ENCODE data around the gene B4GALNT2.
A peak's percentile ranks its signal among the peaks of the same experiment; 100 is the strongest.

The B4GALNT2 gene

DNA sequence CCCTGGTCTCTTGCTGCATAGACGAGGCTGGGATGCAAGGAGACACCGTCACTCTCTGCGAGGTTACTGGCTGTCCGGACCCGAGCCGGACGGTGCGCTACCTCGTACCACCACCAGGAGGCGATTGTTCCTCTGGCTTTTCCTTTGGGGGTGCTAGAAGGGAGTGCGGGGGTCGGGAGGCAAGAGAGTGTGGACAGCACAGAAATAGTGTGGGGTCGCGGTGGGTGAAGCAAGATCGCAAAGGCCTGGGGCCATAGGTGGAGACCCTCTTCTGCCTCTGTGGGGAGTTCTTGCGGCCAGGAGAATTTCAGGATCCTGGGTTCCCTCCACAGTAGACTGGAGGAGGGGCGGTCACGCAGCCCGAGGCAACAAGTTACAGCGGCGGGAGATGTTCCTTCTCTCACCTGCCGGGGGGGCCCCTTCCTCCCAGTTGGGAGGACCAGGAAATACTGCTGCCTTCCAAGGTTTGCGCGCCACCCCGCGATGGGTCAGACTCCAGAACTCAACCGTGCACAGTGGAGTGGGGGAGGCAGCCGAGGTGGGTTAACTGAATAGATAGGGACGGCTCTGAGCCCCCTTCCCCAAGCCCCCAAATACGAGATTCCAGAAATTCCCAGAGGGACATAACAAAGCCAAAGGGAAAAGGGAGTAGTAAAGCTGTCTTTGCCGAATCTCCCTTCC, 91.1 kb downstream of the B4GALNT2 start:
- TF ChIP-seq, protein P1, sequence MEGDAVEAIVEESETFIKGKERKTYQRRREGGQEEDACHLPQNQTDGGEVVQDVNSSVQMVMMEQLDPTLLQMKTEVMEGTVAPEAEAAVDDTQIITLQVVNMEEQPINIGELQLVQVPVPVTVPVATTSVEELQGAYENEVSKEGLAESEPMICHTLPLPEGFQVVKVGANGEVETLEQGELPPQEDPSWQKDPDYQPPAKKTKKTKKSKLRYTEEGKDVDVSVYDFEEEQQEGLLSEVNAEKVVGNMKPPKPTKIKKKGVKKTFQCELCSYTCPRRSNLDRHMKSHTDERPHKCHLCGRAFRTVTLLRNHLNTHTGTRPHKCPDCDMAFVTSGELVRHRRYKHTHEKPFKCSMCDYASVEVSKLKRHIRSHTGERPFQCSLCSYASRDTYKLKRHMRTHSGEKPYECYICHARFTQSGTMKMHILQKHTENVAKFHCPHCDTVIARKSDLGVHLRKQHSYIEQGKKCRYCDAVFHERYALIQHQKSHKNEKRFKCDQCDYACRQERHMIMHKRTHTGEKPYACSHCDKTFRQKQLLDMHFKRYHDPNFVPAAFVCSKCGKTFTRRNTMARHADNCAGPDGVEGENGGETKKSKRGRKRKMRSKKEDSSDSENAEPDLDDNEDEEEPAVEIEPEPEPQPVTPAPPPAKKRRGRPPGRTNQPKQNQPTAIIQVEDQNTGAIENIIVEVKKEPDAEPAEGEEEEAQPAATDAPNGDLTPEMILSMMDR (IDR thresholded peaks at IDR 0.05; ENCODE audit: borderline replicate concordance, control extremely low read depth, extremely low read depth, insufficient read depth, missing control alignments), result peak; percentile 81
- in situ Hi-C loops (cut with MboI; ENCODE audit: low sequenced_read_pairs, unreplicated experiment), result no loop called here
- peak; percentile 76 for DNase-seq (ENCODE audit: low spot score)

DNA sequence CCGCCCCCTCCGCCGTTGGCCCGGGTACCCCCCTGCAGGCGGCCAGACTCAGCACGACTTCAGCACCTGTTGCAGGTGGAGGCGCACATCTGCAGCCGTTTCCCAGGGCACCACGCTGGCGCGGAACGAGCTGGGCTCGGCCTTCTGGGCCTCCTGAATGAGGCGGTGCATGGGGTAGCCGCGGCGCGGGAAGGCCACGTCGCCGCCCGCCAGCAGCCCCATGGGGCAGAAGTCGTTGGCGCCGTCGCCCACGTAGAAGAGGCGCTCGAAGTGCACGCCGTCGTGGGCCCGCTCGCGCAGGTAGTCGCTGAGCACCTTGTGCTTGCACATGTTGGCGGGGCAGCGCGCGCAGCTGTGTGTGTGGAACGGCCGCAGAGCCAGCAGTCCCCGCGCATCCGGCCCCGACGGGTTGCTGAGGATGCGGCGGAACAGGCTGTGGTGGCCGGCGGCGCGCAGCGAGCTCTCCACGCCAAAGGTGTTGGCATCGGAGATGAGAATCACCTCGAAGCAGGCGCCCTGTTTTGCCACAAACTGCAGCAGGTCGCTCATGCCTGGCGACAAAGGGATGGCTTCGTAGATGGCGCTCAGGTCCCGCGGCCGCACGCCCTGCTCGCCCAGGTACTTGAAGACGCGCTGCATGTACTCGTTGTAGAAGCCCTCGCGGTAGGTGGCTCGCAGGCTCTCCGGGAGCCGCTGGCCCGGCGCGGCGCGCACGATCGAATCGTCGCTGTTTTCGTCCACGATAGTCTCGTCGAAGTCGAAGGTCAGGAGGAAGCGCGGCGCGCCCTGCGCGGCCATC, 91.8 kb downstream of the B4GALNT2 start:
- TF ChIP-seq, protein P1 (IDR thresholded peaks at IDR 0.05; ENCODE audit: borderline replicate concordance, control extremely low read depth, extremely low read depth, insufficient read depth, missing control alignments), result no peak
- DNase-seq (ENCODE audit: low spot score), result no peak
- in situ Hi-C loops (cut with MboI; ENCODE audit: low sequenced_read_pairs, unreplicated experiment), result no loop called here

DNA sequence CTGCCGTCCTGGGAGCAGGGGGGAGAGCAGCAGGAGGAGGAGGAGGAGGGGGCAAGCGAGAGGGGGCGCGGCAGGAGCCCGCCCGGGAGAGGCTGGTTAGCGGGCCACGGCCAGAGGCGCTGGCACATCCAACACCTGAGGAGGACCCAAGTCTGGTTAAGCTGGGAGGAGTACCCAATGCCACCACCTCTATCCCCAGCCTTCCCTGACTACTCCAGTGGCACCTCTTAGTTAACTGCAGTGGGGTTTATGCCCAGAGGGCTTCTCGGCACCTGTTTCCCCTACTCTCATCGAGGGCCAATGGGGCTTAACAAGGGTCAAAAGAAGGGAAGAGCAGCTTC, 92.4 kb downstream of the B4GALNT2 start:
- no peak for DNase-seq (ENCODE audit: low spot score)
- TF ChIP-seq, protein P1 (IDR thresholded peaks at IDR 0.05; ENCODE audit: borderline replicate concordance, control extremely low read depth, extremely low read depth, insufficient read depth, missing control alignments), result no peak
- in situ Hi-C loops (cut with MboI; ENCODE audit: low sequenced_read_pairs, unreplicated experiment), result loop anchor here (5.0 kb wide), 1 partner anchor 38 kb away; no protein-coding TSS in a partner anchor

DNA sequence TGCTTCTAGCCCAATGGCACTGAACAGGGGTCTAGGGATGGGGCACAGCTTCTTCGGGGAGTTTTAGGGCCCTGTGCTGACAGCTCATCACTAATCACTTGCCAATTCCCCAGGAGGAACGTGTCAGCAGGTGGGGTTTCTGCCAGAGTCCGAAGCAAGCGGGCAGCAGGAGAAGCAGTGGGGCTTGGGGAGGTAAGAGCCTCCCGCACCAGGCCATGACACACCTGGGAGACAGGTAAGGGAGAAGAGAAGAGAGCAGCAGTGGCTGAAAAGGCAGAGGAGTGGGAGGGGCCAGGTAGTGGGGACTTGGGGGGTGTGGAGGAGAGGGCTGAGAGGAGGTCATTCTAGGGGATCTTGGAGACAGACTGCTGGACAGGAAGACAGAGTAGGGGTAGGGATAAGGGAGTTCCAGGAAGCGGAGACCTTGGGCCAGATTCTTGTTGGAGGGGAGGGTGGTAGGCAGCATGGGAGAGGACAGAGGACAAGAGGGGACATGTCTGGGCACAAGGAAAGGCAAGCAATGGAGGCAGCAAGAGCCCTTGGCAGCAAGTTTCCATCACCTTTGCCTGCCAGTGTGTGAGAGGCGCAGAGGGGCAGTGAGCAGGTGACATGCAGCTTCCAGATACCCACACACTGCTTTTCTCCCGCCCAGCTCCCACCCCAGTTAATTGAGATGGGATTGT, 93.1 kb downstream of the B4GALNT2 start:
- no peak for DNase-seq (ENCODE audit: low spot score)
- TF ChIP-seq, protein P1 (IDR thresholded peaks at IDR 0.05; ENCODE audit: borderline replicate concordance, control extremely low read depth, extremely low read depth, insufficient read depth, missing control alignments), result no peak
- in situ Hi-C loops (cut with MboI; ENCODE audit: low sequenced_read_pairs, unreplicated experiment), result loop anchor here (5.0 kb wide), 1 partner anchor 38 kb away; no protein-coding TSS in a partner anchor

All from GM13976 (cell line).